BJ (cell line): ENCODE data around the gene PCBP3. TPM values are rescaled to one million over a fixed set of nuclear protein-coding genes. Genes with fewer than 3 reads are reported as not detected.
"Not testable (repeated sequence)": the region's sequence is repeated elsewhere in the genome, so short reads cannot be mapped to it uniquely, and the experiment has no call there.

Experiments
- CTCF ChIA-PET: fragments of 350-600 bp; formaldehyde crosslinking; extraction: SDS; loops from one replicate; lab custom pipeline; 2021; ENCODE audit warnings: antibody characterized with exemption, inconsistent platforms; lab: Yijun Ruan, JAX
- POLR2A ChIA-PET: fragments of 300-600 bp; sonication (Branson Sonifier 250); formaldehyde crosslinking; extraction: SDS; loops from one replicate; lab custom pipeline; 2021; ENCODE audit warnings: antibody characterized with exemption; lab: Charles Lee
- DNase-seq: peaks from one replicate; pipeline ENCODE4 v3.0.0-alpha.2; 2011; ENCODE audit warnings: low read depth
- H3K27me3 ChIP-seq: 2 replicates; pipeline ENCODE4 v1.6.0; 2011; ENCODE audit warnings: low read length; ENCODE audit not compliant: control insufficient read depth, insufficient read depth
- H3K36me3 ChIP-seq: 2 replicates; pipeline ENCODE4 v1.5.1; 2011; ENCODE audit warnings: low read length; ENCODE audit not compliant: control insufficient read depth, insufficient read depth
- H3K4me3 ChIP-seq: 2 replicates; pipeline ENCODE4 v1.5.1; 2011; ENCODE audit warnings: low read depth, mild to moderate bottlenecking, control low read depth, low read length
- polyA plus RNA-seq: library from polyadenylated mRNA; depleted of rRNA; stranded (reverse); fragments of >200 nt; gene quantifications from 2 replicates; pipeline ENCODE4 v1.2.3, GENCODE V29; 2011
- TF ChIP-seq, protein P1 (sequence below): IDR thresholded peaks from 2 replicates; pipeline ENCODE4 v1.5.1; 2011; ENCODE audit warnings: low read depth, mild to moderate bottlenecking, control low read depth, inconsistent platforms, low read length, moderate library complexity; ENCODE audit not compliant: insufficient read depth

Gene PCBP3
- polyA plus RNA-seq, 1 experiment, result 2.1 TPM

DNA sequence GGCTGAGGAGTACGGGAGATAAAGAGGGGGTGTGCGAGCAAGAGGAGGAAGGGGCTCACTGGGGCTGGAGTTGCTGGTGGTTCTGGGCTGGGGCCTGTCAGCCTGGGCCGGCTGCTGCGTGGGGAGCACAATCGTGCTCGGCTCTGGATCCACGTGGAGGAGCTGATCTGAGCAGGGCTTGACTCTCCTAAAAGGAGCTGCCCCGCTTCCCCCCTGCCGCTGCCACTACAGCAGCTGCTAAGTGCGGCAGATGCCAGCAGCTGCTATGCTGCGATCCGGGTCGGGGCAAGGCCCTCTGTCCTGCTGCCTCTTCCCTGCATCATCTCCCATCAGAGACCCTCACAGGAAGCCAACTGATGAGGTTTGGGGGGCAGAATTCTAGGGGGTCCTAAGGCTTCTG is 165.9 kb downstream of the PCBP3 start:
- TF ChIP-seq, protein P1, sequence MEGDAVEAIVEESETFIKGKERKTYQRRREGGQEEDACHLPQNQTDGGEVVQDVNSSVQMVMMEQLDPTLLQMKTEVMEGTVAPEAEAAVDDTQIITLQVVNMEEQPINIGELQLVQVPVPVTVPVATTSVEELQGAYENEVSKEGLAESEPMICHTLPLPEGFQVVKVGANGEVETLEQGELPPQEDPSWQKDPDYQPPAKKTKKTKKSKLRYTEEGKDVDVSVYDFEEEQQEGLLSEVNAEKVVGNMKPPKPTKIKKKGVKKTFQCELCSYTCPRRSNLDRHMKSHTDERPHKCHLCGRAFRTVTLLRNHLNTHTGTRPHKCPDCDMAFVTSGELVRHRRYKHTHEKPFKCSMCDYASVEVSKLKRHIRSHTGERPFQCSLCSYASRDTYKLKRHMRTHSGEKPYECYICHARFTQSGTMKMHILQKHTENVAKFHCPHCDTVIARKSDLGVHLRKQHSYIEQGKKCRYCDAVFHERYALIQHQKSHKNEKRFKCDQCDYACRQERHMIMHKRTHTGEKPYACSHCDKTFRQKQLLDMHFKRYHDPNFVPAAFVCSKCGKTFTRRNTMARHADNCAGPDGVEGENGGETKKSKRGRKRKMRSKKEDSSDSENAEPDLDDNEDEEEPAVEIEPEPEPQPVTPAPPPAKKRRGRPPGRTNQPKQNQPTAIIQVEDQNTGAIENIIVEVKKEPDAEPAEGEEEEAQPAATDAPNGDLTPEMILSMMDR, result no peak
- CTCF ChIA-PET, result interaction anchor here (0.5 kb wide), 1 partner anchor 73 kb away, joined by 3 read pairs; no protein-coding TSS in a partner anchor

DNA sequence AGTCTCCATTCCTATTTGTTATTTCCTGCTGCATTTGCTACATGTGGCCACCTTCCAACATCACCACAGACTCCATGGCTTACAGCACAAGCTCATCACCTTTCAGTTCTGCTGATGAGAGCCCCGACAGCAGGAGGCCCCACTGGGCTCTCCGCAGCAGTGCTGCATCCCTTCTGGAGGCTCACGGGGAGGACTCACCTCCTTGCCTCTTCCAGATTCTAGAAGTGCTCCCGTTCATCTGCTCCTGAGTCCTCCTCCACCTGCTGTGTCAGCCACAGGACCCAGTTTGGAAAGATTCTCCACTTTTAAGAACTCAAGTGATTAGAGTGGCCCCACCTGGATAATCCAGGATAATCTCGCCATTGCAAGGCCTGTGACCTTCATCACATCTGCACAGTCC is 167.6 kb downstream of the PCBP3 start:
- no peak for DNase-seq
- POLR2A ChIA-PET, result no interaction called here
- CTCF ChIA-PET, result no interaction called here
- H3K36me3 ChIP-seq, result no peaks in the 10 kb centered on the region
- no peak overlapping the region for H3K4me3 ChIP-seq
- H3K27me3 ChIP-seq, result peaks cover under 1% of the 10 kb centered on the region; the same call in 1 of the 2 replicates
- TF ChIP-seq, protein P1, result no peak

More for the DNA sequence above, 165.9 kb downstream of the PCBP3 start:
- no peak for DNase-seq
- Histone ChIP-seq H3K27me3 (peaks cover 4% of the 10 kb centered on the region; the same call in 1 of the 2 replicates), H3K4me3 (no peak overlapping the region), H3K36me3 (no peaks in the 10 kb centered on the region)
- POLR2A ChIA-PET, result no interaction called here

DNA sequence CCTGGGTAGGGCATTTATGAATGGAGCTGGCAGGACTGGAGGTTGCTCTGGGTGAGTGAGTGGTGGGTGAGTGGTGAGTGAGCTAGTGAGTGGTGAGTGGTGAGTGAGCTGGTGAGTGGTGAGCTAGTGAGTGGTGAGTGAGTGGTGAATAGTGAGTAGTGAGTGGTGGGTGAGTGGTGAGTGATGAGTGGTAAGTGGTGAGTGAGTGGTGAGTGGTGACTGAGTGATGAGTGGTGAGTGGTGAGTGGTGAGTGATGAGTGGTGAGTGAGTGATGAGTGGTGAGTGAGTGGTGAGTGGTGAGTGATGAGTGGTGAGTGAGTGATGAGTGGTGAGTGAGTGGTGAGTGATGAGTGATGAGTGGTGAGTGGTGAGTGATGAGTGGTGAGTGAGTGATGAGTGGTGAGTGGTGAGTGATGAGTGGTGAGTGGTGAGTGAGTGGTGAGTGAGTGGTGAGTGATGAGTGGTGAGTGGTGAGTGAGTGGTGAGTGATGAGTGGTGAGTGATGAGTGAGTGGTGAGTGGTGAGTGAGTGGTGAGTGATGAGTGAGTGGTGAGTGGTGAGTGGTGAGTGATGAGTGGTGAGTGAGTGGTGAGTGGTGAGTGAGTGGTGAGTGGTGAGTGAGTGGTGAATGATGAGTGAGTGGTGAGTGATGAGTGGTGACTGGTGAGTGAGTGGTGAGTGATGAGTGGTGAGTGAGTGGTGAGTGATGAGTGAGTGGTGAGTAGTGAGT is 170.8 kb downstream of the PCBP3 start:
- CTCF ChIA-PET, result interaction anchor here (1.2 kb wide), 1 partner anchor 218 kb away, joined by 3 read pairs; no protein-coding TSS in a partner anchor

DNA sequence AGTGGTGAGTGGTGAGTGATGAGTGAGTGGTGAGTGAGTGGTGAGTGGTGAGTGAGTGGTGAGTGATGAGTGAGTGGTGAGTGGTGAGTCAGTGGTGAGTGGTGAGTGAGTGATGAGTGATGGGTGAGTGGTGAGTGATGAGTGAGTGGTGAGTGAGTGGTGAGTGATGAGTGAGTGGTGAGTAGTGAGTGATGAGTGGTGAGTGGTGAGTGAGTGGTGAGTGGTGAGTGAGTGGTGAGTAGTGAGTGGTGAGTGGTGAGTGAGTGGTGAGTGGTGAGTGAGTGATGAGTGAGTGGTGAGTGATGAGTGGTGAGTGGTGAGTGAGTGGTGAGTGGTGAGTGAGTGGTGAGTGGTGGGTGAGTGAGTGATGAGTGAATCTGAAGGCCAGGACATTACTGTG is 172.3 kb downstream of the PCBP3 start:
- DNase-seq, H3K4me3 ChIP-seq, H3K36me3 ChIP-seq, CTCF ChIA-PET, POLR2A ChIA-PET, H3K27me3 ChIP-seq: not testable (repeated sequence)

More for the DNA sequence above, 170.8 kb downstream of the PCBP3 start:
- H3K4me3 ChIP-seq, POLR2A ChIA-PET, H3K36me3 ChIP-seq, DNase-seq, H3K27me3 ChIP-seq: not testable (repeated sequence)

DNA sequence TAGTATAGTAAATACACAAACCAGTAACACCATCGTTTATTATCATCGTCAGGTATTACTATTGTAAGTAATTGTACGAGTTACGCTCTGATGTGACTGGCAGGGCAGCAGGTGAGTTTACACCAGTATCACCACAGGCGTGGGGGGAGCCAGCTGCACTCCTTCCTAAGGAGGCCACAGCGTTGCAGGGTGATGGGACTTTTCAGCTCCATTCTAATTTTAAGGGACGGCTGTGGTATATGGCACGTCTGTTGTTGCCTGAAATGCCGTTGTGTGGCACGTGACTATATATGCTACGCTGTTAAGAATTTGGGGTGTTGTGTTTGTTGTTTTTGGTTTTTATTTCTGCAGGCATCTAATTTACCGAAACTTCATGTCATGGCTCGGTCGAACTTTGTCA is 173.3 kb downstream of the PCBP3 start:
- POLR2A ChIA-PET, result no interaction called here
- TF ChIP-seq, protein P1, result no peak
- no peak for DNase-seq
- Histone ChIP-seq H3K4me3 (no peak overlapping the region), H3K36me3 (no peaks in the 10 kb centered on the region), H3K27me3 (peaks cover 3% of the 10 kb centered on the region)
- CTCF ChIA-PET, result interaction anchor here (1.1 kb wide), 1 partner anchor 52 kb away, joined by 3 read pairs; no protein-coding TSS in a partner anchor

DNA sequence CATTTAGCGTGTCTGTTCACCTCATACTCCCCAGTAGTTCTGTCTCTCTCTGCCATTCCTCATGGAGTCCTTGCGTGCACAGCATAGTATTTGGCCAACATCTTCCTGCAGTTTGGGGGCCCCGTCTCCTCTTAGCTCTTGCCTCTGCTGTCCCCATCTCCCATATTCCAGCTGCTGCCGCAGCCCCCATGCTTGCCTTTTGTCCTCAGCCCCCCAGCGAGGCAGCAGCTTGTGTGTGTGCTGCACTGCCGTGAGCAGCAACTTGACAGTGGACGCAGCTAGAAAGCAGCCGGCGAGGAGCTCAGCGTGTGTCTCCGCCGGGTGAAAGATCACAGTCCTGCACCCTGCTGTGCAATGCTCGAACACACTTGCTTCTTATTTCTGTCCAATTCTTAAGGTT is 173.8 kb downstream of the PCBP3 start:
- TF ChIP-seq, protein P1, result no peak
- Histone ChIP-seq H3K4me3 (no peak overlapping the region), H3K27me3 (peaks cover 3% of the 10 kb centered on the region), H3K36me3 (no peaks in the 10 kb centered on the region)
- ChIA-PET CTCF (interaction anchor here (0.9 kb wide), 1 partner anchor 526 kb away, joined by 4 read pairs; no protein-coding TSS in a partner anchor), POLR2A (no interaction called here)
- DNase-seq, result no peak
